ENCODE results near the gene SELENOS.

DNA sequence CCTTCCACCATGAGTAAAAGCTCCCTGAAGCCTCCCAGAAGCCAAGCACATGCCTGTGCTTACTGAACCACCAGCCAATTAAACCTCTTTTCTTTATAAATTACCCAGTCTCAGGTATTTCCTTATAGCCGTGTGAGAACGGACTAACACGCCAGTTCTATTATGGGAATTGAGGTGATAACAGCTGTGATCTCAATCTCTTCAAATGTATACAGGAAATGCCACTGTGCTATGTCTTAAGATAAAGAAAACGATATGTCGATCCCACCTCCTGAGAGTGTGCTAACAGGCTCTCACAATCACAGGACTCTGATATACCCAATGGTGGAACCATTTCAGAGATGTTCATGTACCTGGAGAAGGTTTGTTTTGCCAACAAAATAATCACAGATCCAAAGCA is 51.6 kb downstream of the SELENOS start:
- TF ChIP-seq, protein P1, sequence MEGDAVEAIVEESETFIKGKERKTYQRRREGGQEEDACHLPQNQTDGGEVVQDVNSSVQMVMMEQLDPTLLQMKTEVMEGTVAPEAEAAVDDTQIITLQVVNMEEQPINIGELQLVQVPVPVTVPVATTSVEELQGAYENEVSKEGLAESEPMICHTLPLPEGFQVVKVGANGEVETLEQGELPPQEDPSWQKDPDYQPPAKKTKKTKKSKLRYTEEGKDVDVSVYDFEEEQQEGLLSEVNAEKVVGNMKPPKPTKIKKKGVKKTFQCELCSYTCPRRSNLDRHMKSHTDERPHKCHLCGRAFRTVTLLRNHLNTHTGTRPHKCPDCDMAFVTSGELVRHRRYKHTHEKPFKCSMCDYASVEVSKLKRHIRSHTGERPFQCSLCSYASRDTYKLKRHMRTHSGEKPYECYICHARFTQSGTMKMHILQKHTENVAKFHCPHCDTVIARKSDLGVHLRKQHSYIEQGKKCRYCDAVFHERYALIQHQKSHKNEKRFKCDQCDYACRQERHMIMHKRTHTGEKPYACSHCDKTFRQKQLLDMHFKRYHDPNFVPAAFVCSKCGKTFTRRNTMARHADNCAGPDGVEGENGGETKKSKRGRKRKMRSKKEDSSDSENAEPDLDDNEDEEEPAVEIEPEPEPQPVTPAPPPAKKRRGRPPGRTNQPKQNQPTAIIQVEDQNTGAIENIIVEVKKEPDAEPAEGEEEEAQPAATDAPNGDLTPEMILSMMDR (IDR thresholded peaks at IDR 0.05; ENCODE audit: poor library complexity, severe bottlenecking) = no peak
- TF ChIP-seq TAF1 (IDR thresholded peaks at IDR 0.05; ENCODE audit: low read depth) = no peak
- no peak for TF ChIP-seq SMC3 (conservative IDR thresholded peaks at IDR 0.05; ENCODE audit: poor library complexity)
- no peak for TF ChIP-seq EZH2 (IDR thresholded peaks at IDR 0.05; ENCODE audit: borderline replicate concordance, insufficient read depth, low read length, poor library complexity, severe bottlenecking)
